ENCODE results near the gene LIMS2. TPM values are rescaled to one million over a fixed set of nuclear protein-coding genes. Genes with fewer than 3 reads are reported as not detected.
A peak's percentile ranks its signal among the peaks of the same experiment; 100 is the strongest.

LIMS2 gene
- total RNA-seq, 1 experiment from 2014 or later = not detected

GRCh38 chr2:127702395-127703009 is 27.2 kb upstream of the LIMS2 start:
- in situ Hi-C loops (cut with HindIII; ENCODE audit: low pct_unique_long_range_greater_than_20kb, low sequenced_read_pairs) = no loop called here
- no peak for DNase-seq (ENCODE audit: low read depth)

GRCh38 chr2:127701651-127702394 is 26.5 kb upstream of the LIMS2 start:
- in situ Hi-C loops (cut with HindIII; ENCODE audit: low pct_unique_long_range_greater_than_20kb, low sequenced_read_pairs) = no loop called here
- DNase-seq (ENCODE audit: low read depth) = peak; percentile 61

- peak; percentile 91 for DNase-seq (ENCODE audit: low read depth)
- in situ Hi-C loops (cut with HindIII; ENCODE audit: low pct_unique_long_range_greater_than_20kb, low sequenced_read_pairs) = no loop called here
These were observed 25.9 kb upstream of the LIMS2 start, which contains the start of gene SFT2D3 for GRCh38 chr2:127701193-127701650. Gene SFT2D3, plus strand, starts transcription at chr2:127701497. Its CDS starts 32 bp downstream, at chr2:127701529.

GRCh38 chr2:127700527-127701192 is 25.3 kb upstream of the LIMS2 start:
- in situ Hi-C loops (cut with HindIII; ENCODE audit: low pct_unique_long_range_greater_than_20kb, low sequenced_read_pairs) = no loop called here

GRCh38 chr2:127698553-127699355 is 23.4 kb upstream of the LIMS2 start:
- no peak for DNase-seq (ENCODE audit: low read depth)
- in situ Hi-C loops (cut with HindIII; ENCODE audit: low pct_unique_long_range_greater_than_20kb, low sequenced_read_pairs) = no loop called here

More at GRCh38 chr2:127700527-127701192, 25.3 kb upstream of the LIMS2 start:
- DNase-seq (ENCODE audit: low read depth) = peak; percentile 91

- no peak for DNase-seq (ENCODE audit: low read depth)
- in situ Hi-C loops (cut with HindIII; ENCODE audit: low pct_unique_long_range_greater_than_20kb, low sequenced_read_pairs) = no loop called here
These were observed 22.3 kb upstream of the LIMS2 start for GRCh38 chr2:127697482-127698180.

- in situ Hi-C loops (cut with HindIII; ENCODE audit: low pct_unique_long_range_greater_than_20kb, low sequenced_read_pairs) = no loop called here
- peak; percentile 51 for DNase-seq (ENCODE audit: low read depth)
These were observed 20.5 kb upstream of the LIMS2 start for GRCh38 chr2:127695491-127696472.

- DNase-seq (ENCODE audit: low read depth) = no peak
- in situ Hi-C loops (cut with HindIII; ENCODE audit: low pct_unique_long_range_greater_than_20kb, low sequenced_read_pairs) = no loop called here
These were observed 19.7 kb upstream of the LIMS2 start for GRCh38 chr2:127694986-127695385.

GRCh38 chr2:127690696-127691095 is 15.4 kb upstream of the LIMS2 start:
- in situ Hi-C loops (cut with HindIII; ENCODE audit: low pct_unique_long_range_greater_than_20kb, low sequenced_read_pairs) = no loop called here
- DNase-seq (ENCODE audit: low read depth) = no peak

GRCh38 chr2:127688405-127688804 is 13.1 kb upstream of the LIMS2 start:
- in situ Hi-C loops (cut with HindIII; ENCODE audit: low pct_unique_long_range_greater_than_20kb, low sequenced_read_pairs) = no loop called here
- no peak for DNase-seq (ENCODE audit: low read depth)

GRCh38 chr2:127685410-127686080 is 10.2 kb upstream of the LIMS2 start:
- in situ Hi-C loops (cut with HindIII; ENCODE audit: low pct_unique_long_range_greater_than_20kb, low sequenced_read_pairs) = no loop called here
- DNase-seq (ENCODE audit: low read depth) = no peak

- in situ Hi-C loops (cut with HindIII; ENCODE audit: low pct_unique_long_range_greater_than_20kb, low sequenced_read_pairs) = no loop called here
- DNase-seq (ENCODE audit: low read depth) = no peak
These were observed 8.4 kb upstream of the LIMS2 start for GRCh38 chr2:127683757-127684156.

GRCh38 chr2:127683056-127683455 is 7.7 kb upstream of the LIMS2 start:
- DNase-seq (ENCODE audit: low read depth) = no peak
- in situ Hi-C loops (cut with HindIII; ENCODE audit: low pct_unique_long_range_greater_than_20kb, low sequenced_read_pairs) = no loop called here

- in situ Hi-C loops (cut with HindIII; ENCODE audit: low pct_unique_long_range_greater_than_20kb, low sequenced_read_pairs) = no loop called here
- no peak for DNase-seq (ENCODE audit: low read depth)
These were observed 6.9 kb upstream of the LIMS2 start for GRCh38 chr2:127681976-127682857.

- DNase-seq (ENCODE audit: low read depth) = no peak
- in situ Hi-C loops (cut with HindIII; ENCODE audit: low pct_unique_long_range_greater_than_20kb, low sequenced_read_pairs) = no loop called here
These were observed 6.0 kb upstream of the LIMS2 start for GRCh38 chr2:127681288-127681804.

Measured in Caki2 (cell line).